Measurements from ENCODE around the gene DIRAS1.

DNA sequence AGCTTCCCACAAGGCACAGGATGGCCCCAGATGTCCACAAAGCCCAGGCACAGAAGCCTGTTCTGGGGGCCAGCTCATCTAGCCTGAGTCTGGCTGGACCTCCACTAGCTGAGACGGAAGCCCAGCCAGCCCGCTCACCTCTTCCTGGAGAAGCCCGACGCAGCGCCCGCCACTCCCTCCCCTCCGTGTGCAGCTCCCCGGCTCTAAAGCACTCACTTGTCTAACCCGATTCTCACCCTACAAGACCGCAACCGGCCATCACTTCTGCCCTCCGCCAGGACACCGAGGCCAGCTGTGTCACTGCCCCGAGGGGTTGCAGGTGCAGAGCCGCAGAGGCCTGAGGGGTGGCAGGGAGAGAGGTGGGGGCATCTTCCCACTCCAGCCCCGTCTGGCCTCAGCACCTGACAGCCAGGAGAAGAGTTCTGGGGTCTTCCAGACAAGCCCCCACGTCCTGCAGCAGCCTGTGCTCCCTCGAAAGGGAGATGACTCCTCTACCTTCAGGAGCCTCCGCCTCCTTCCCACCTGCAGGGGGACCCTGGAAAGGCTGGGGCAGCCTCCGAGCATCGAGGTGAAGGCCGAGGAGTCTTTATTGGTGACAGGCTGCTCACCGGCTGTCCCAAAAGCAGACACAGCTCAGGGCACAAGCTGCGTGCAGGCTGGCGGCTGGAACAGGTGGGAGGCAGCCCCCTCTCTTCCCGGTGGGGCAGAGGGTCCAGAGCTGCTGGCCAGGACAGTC is 5.9 kb upstream of the DIRAS1 start:
- TF ChIP-seq EZH2 (IDR thresholded peaks at IDR 0.05; ENCODE audit: insufficient read depth, poor library complexity, severe bottlenecking) = no peak
- TF ChIP-seq EZH2phosphoT487 (IDR thresholded peaks at IDR 0.05; ENCODE audit: insufficient read depth, low read depth) = no peak
